ENCODE results near the gene SLC17A7. TPM values are rescaled to one million over a fixed set of nuclear protein-coding genes. Genes with fewer than 3 reads are reported as not detected.

The SLC17A7 gene
- total and polyA plus RNA-seq, 7 experiments from 2014 or later = 0.12 to 0.22 TPM; not detected in 5

DNA sequence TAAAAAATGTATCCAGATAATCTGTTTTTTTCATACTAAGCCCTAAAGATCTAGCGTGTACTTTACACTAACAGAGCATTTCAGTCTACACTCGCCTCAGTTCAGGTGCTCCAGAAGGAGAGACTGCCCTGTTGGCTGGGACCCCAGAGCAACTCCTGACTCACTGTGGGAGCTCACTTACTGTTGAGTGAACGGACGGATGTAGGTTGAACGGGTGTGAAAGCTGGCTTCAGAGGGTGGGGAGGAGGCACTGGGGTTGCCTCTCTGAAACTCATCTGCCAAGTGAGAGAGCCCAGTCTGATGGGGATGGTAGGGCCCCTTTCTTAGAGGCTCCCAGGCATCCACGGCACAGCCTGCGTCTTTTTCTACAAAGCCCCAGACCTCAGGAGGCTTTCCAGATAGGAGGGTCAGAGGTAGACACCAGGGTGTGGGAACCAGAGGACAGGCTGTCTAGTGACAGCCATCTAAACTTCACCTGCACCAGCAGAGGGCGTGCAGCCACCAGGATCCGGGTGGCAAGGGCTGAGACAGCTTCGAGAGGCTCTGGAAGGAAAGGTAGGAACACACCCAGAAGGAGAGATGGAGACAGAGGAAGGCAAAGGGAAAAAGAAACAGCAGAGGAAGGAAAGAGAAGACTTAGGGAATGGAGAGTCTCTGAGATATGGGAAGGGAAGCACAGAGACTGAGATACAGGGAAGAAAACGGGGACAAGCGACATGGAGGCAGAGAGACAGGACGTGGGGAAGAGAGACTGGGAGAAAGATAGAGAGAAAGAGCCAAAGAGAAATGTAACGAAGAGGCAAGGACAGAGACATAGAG, 49.5 kb downstream of the SLC17A7 start:
- Histone ChIP-seq H3K27me3 (ENCODE audit: control insufficient read depth in 2 of 2, insufficient read depth in 2 of 2, low read length in 2 of 2) (no peaks in the 10 kb centered on the region), H3K27ac (ENCODE audit: low read depth, low read length) (no peak overlapping the region), H3K9me3 (ENCODE audit: control insufficient read depth in 2 of 3, low read length in 3 of 3) (no peaks in the 10 kb centered on the region), H3K4me1 (ENCODE audit: control insufficient read depth in 2 of 2, insufficient read depth in 2 of 2, low read length in 2 of 2) (peaks cover 7 to 13% of the 10 kb centered on the region in 2 donors), H3K36me3 (ENCODE audit: control insufficient read depth in 2 of 3, insufficient read depth in 3 of 3, low read length in 3 of 3) (no peaks in the 10 kb centered on the region), H3K4me3 (ENCODE audit: low read length) (no peak overlapping the region)
- H3K36me3 Mint-ChIP-seq = no peaks in the 10 kb centered on the region
- peaks cover 6 to 26% (median 10%) of the 10 kb centered on the region in 7 donors for H3K4me1 Mint-ChIP-seq
- ATAC-seq (peak; percentile 89), DNase-seq (peak; percentile 61 to 82 (median 74))
- peak overlapping the region in 2 of 10 donors; percentile 3 to 51 for H3K4me3 Mint-ChIP-seq
- peaks cover 0 to 11% (median 3%) of the 10 kb centered on the region in 5 donors for H3K27me3 Mint-ChIP-seq
- intact Hi-C loops (cut with micrococcal nuclease) = loop anchor here (1.0 to 5.0 kb wide), 8 partner anchors 30 to 291 kb away; no protein-coding TSS in a partner anchor
- POLR2A ChIA-PET = interaction anchor here (0.6 to 2.0 kb wide), 13 partner anchors 10 to 256 kb away, joined by 3 to 13 read pairs (median 3); partner anchors contain the start of genes CD37 and PIH1D1
- H3K9me3 Mint-ChIP-seq = peaks cover 0 to 2% (median 0%) of the 10 kb centered on the region in 11 donors
- CTCF ChIA-PET = interaction anchor here (0.6 to 3.4 kb wide), 20 partner anchors 9 to 287 kb away, joined by 3 to 28 read pairs (median 4); partner anchors contain the start of genes ALDH16A1, FLT3LG, PIH1D1 and SLC17A7
- peak overlapping the region in 6 of 9 donors; percentile 1 to 84 (median 54) for H3K27ac Mint-ChIP-seq

DNA sequence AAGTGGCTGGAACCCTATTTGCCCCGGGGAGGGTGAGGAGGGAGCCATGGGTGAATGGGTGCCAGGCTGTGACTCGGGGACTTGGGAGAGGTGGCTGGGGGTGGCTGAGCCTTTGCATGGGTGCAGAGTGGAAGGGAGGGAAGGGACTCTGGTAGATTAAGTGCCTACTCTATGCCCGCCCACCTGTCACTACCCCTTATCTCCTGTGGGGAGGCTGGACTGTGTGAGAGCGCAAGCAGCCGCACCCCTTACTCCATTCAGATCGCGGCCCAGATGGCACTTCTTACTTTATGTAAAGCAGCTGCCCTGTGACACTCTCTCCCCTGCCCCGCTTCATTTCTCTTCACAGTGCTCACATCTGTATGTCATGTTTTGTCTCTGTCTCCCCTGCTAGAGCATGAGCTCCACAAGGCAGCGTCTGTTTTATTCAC, 50.4 kb downstream of the SLC17A7 start:
- DNase-seq (no peak), ATAC-seq (no peak)
- Mint-ChIP-seq H3K4me1 (peaks cover 6 to 26% (median 10%) of the 10 kb centered on the region in 7 donors), H3K27ac (peak overlapping the region in 2 of 9 donors; percentile 55 to 70), H3K36me3 (no peaks in the 10 kb centered on the region), H3K9me3 (peaks cover 0 to 2% (median 0%) of the 10 kb centered on the region in 11 donors), H3K27me3 (peaks cover 0 to 11% (median 3%) of the 10 kb centered on the region in 5 donors), H3K4me3 (no peak overlapping the region)
- POLR2A ChIA-PET = interaction anchor here (0.6 to 2.0 kb wide), 9 partner anchors 29 to 86 kb away, joined by 3 to 13 read pairs (median 3); partner anchors contain the start of genes CD37 and PIH1D1
- peaks cover 7 to 13% of the 10 kb centered on the region in 2 donors for H3K4me1 ChIP-seq (ENCODE audit: control insufficient read depth in 2 of 2, insufficient read depth in 2 of 2, low read length in 2 of 2)
- no peaks in the 10 kb centered on the region for H3K36me3 ChIP-seq (ENCODE audit: control insufficient read depth in 2 of 3, insufficient read depth in 3 of 3, low read length in 3 of 3)
- no peaks in the 10 kb centered on the region for H3K27me3 ChIP-seq (ENCODE audit: control insufficient read depth in 2 of 2, insufficient read depth in 2 of 2, low read length in 2 of 2)
- H3K9me3 ChIP-seq (ENCODE audit: control insufficient read depth in 2 of 3, low read length in 3 of 3) = no peaks in the 10 kb centered on the region
- CTCF ChIA-PET = interaction anchor here (0.6 to 3.4 kb wide), 14 partner anchors 10 to 285 kb away, joined by 3 to 28 read pairs (median 6); partner anchors contain the start of genes ALDH16A1, FLT3LG, PIH1D1 and SLC17A7
- intact Hi-C loops (cut with micrococcal nuclease) = loop anchor here in 1 of 2 donors (5.0 kb wide), 1 partner anchor 291 kb away; no protein-coding TSS in a partner anchor
- no peak overlapping the region for H3K27ac ChIP-seq (ENCODE audit: low read depth, low read length)
- H3K4me3 ChIP-seq (ENCODE audit: low read length) = no peak overlapping the region

DNA sequence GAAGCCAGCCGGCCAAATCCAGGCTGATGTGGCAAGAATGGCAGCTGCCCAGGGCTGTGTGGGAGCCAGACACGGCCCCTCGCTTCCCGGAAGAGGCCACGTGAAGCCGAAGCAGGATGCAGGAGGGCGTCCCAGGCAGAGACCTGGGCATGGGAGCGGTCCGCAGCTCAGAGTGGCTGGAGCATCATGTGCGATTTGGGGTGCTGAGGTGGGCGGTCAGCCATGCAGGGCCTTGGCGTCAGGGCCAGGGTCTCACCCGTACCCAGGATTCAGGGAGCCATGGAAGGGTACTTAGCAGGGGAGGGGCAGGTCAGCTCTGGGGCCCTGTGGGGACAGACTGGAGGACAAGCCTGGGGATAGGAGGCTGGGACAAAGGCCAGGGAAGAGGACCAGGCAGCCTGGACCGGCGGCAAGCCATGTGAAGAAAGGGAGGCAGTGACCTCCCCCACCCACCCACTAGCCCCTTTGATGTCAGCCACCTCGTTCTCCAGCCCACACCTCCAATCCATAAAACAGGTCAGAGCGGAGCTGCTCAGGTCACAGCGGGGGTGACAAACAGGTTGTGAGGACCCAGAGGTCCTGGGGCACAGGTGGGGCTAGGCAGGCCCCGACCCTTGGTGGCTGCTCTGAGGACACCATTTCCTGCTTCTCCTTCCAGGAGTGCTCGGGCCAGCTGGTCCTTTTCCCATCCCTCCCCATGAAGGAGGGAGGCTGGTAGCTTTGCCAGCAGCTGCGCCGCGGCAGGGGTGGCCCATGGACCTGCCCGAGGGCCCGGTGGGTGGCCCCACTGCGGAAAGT, 51.0 kb downstream of the SLC17A7 start:
- ChIA-PET CTCF (interaction anchor here (0.6 to 3.1 kb wide), 10 partner anchors 10 to 504 kb away, joined by 3 to 28 read pairs (median 5); partner anchors contain the start of genes ALDH16A1, FLT3LG and PIH1D1), POLR2A (interaction anchor here (1.0 to 2.0 kb wide), 3 partner anchors 30 to 81 kb away, joined by 3 to 13 read pairs (median 3); partner anchors contain the start of gene PIH1D1)
- Mint-ChIP-seq H3K36me3 (no peaks in the 10 kb centered on the region), H3K27me3 (peaks cover 0 to 11% (median 3%) of the 10 kb centered on the region in 5 donors), H3K4me1 (peaks cover 6 to 26% (median 10%) of the 10 kb centered on the region in 7 donors), H3K9me3 (peaks cover 0 to 2% (median 0%) of the 10 kb centered on the region in 11 donors), H3K4me3 (no peak overlapping the region), H3K27ac (peak overlapping the region in 1 of 9 donors; percentile 53)
- ATAC-seq (no peak), DNase-seq (no peak)
- Histone ChIP-seq H3K9me3 (ENCODE audit: control insufficient read depth in 2 of 3, low read length in 3 of 3) (no peaks in the 10 kb centered on the region), H3K4me3 (ENCODE audit: low read length) (no peak overlapping the region), H3K27me3 (ENCODE audit: control insufficient read depth in 2 of 2, insufficient read depth in 2 of 2, low read length in 2 of 2) (no peaks in the 10 kb centered on the region), H3K36me3 (ENCODE audit: control insufficient read depth in 2 of 3, insufficient read depth in 3 of 3, low read length in 3 of 3) (no peaks in the 10 kb centered on the region), H3K4me1 (ENCODE audit: control insufficient read depth in 2 of 2, insufficient read depth in 2 of 2, low read length in 2 of 2) (peaks cover 7 to 13% of the 10 kb centered on the region in 2 donors), H3K27ac (ENCODE audit: low read depth, low read length) (no peak overlapping the region)
- intact Hi-C loops (cut with micrococcal nuclease) = loop anchor here in 1 of 2 donors (5.0 kb wide), 1 partner anchor 292 kb away; no protein-coding TSS in a partner anchor

DNA sequence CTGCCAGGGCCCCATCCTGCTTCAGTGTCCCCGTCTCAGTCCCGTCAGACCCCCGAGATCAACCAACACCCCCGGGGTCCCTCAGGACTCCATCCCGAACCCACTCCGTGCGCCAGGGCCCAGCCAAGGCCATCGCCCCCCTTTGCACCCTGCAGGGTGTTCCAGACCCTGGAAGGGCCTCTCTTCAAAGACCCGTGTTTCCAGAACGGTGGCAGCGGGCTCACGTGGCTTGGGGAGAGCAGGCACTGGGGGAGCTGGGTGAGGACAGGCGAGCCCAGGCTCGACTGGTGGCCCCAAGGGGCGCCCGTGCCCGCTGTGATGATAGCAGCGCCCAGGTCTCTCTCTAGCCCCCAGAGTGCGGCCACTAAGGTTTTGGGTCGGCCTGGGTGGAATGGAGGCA, 51.9 kb downstream of the SLC17A7 start:
- ChIA-PET POLR2A (interaction anchor here (0.8 kb wide), 1 partner anchor 510 kb away, joined by 3 read pairs; no protein-coding TSS in a partner anchor), CTCF (interaction anchor here (0.6 to 2.7 kb wide), 3 partner anchors 9 to 503 kb away, joined by 3 to 8 read pairs (median 4); no protein-coding TSS in a partner anchor)
- no peak overlapping the region for H3K4me3 Mint-ChIP-seq
- Histone ChIP-seq H3K9me3 (ENCODE audit: control insufficient read depth in 2 of 3, low read length in 3 of 3) (no peaks in the 10 kb centered on the region), H3K36me3 (ENCODE audit: control insufficient read depth in 2 of 3, insufficient read depth in 3 of 3, low read length in 3 of 3) (no peaks in the 10 kb centered on the region), H3K4me3 (ENCODE audit: low read length) (no peak overlapping the region), H3K4me1 (ENCODE audit: control insufficient read depth in 2 of 2, insufficient read depth in 2 of 2, low read length in 2 of 2) (peaks cover 7 to 13% of the 10 kb centered on the region in 2 donors), H3K27ac (ENCODE audit: low read depth, low read length) (no peak overlapping the region), H3K27me3 (ENCODE audit: control insufficient read depth in 2 of 2, insufficient read depth in 2 of 2, low read length in 2 of 2) (no peaks in the 10 kb centered on the region)
- no peaks in the 10 kb centered on the region for H3K36me3 Mint-ChIP-seq
- intact Hi-C loops (cut with micrococcal nuclease) = loop anchor here in 1 of 2 donors (2.0 kb wide), 1 partner anchor 55 kb away; the partner anchor contains the start of gene CD37
- peaks cover 6 to 26% (median 10%) of the 10 kb centered on the region in 7 donors for H3K4me1 Mint-ChIP-seq
- peak overlapping the region in 1 of 9 donors; percentile 87 for H3K27ac Mint-ChIP-seq
- peaks cover 0 to 2% (median 0%) of the 10 kb centered on the region in 11 donors for H3K9me3 Mint-ChIP-seq
- DNase-seq = no peak
- no peak for ATAC-seq
- H3K27me3 Mint-ChIP-seq = peaks cover 0 to 11% (median 3%) of the 10 kb centered on the region in 5 donors

DNA sequence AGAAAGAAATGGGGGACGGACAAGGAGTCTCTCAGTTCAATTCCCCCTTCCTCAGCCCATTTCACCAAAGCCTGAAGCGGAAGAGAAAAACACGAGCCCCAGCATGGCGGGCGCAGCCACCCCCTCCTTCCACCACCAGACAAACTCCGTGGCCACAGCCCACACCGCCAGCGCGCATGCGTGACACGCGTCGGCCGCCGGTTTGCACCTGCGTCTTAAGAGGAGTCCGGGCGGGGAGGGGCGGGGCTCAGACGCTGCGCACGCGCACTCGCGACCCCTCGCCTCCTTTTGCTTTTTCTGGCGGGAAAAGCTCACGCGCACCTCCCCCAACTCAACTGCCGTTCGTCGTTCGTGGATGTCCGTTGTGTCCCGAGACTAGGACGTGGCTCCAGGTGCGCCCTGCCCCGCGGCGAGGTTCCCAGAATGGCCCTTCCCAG, 53.4 kb downstream of the SLC17A7 start, which contains the start of gene KASH5:
KASH5 (plus strand) TSS at position 314 of the 437 bp plus-strand sequence. CDS start 2,635 bp downstream, outside the sequence.
- Histone ChIP-seq H3K4me3 (ENCODE audit: low read length) (no peak within 1 kb of the TSS), H3K27ac (ENCODE audit: low read depth, low read length) (no peak within 1 kb of the TSS), H3K9me3 (ENCODE audit: control insufficient read depth in 2 of 3, low read length in 3 of 3) (no peaks in the 10 kb centered on the region), H3K36me3 (ENCODE audit: control insufficient read depth in 2 of 3, insufficient read depth in 3 of 3, low read length in 3 of 3) (no peaks in the 10 kb centered on the region), H3K27me3 (ENCODE audit: control insufficient read depth in 2 of 2, insufficient read depth in 2 of 2, low read length in 2 of 2) (no peaks in the 10 kb centered on the region), H3K4me1 (ENCODE audit: control insufficient read depth in 2 of 2, insufficient read depth in 2 of 2, low read length in 2 of 2) (peaks cover 7 to 13% of the 10 kb centered on the region in 2 donors)
- ATAC-seq (peak; percentile 71), DNase-seq (peak; percentile 54 to 92 (median 83))
- Mint-ChIP-seq H3K4me3 (peak within 1 kb of the TSS; percentile 47 to 73 (median 66)), H3K4me1 (peaks cover 6 to 26% (median 10%) of the 10 kb centered on the region in 7 donors), H3K36me3 (no peaks in the 10 kb centered on the region), H3K9me3 (peaks cover 0 to 7% (median 0%) of the 10 kb centered on the region in 11 donors), H3K27ac (peak within 1 kb of the TSS; percentile 56 to 87 (median 74)), H3K27me3 (peaks cover 0 to 15% (median 4%) of the 10 kb centered on the region in 5 donors)
- intact Hi-C loops (cut with micrococcal nuclease) = loop anchor here in 1 of 2 donors (1.0 to 2.0 kb wide), 2 partner anchors 53 to 289 kb away; partner anchors contain the start of genes CD37 and PRMT1
- ChIA-PET CTCF (no interaction called here), POLR2A (interaction anchor here (0.6 kb wide), 2 partner anchors 38 to 112 kb away, joined by 3 read pairs; no protein-coding TSS in a partner anchor)

Data from naive thymus-derived CD4-positive, alpha-beta T cell (primary cell).